WTC11 (cell line): ENCODE measurements around the gene TTLL3.

ENCODE experiments used
- ELF4 ChIP-seq: sonication (generic); formaldehyde crosslinking; IDR thresholded peaks from 2 replicates; pipeline ENCODE4 v1.8.1; 2022; ENCODE audit warnings: low read depth, mild to moderate bottlenecking, moderate library complexity, missing genetic modification reagents
- ZNF512 ChIP-seq: sonication (generic); formaldehyde crosslinking; IDR thresholded peaks from 2 replicates; pipeline ENCODE4 v1.8.1; 2022; ENCODE audit warnings: missing genetic modification reagents, borderline replicate concordance

GRCh38 chr3:9780458-9780812 lies 29.6 kb upstream of the TTLL3 start:
- TF ChIP-seq ELF4 (CRISPR knock-in tag), result no peak
- TF ChIP-seq ZNF512 (CRISPR knock-in tag), result no peak
